Activated CD8-positive, alpha-beta memory T cell treated with anti-CD3 and anti-CD28 coated beads for 1 hour (primary cell): ENCODE measurements around the gene NKG7.
"Not testable (repeated sequence)": the region's sequence is repeated elsewhere in the genome, so short reads cannot be mapped to it uniquely, and the experiment has no call there.

ENCODE experiments used
- DNase-seq, 2 donors: peaks; one replicate each; pipeline ENCODE4 v3.0.0-alpha.2; 2020; ENCODE audit warnings: low read depth in 1 of 2; ENCODE audit errors: extremely low read depth in 1 of 2

The NKG7 gene

GRCh38 chr19:51372649-51373504 is at the start of gene NKG7:
NKG7 (minus strand) TSS chr19:51372654; CDS start chr19:51372535, 119 bp downstream.
- peak; percentile 55 to 63 for DNase-seq

GRCh38 chr19:51422053-51422448 is 49.6 kb upstream of the NKG7 start:
- DNase-seq = peak; percentile 37 to 83

GRCh38 chr19:51421229-51422052 is 49.0 kb upstream of the NKG7 start:
- DNase-seq = no peak

GRCh38 chr19:51420511-51420910 is 48.1 kb upstream of the NKG7 start:
- not testable (repeated sequence) for DNase-seq

GRCh38 chr19:51418707-51419106 is 46.3 kb upstream of the NKG7 start:
- DNase-seq = no peak

GRCh38 chr19:51417810-51418157 is 45.3 kb upstream of the NKG7 start:
- no peak for DNase-seq

GRCh38 chr19:51417107-51417809 is 44.8 kb upstream of the NKG7 start, which contains the start of gene SIGLEC10:
SIGLEC10 (minus strand) TSS chr19:51417642; CDS start chr19:51417581, 61 bp downstream.
- no peak for DNase-seq

GRCh38 chr19:51416422-51416821 is 44.0 kb upstream of the NKG7 start:
- not testable (repeated sequence) for DNase-seq

GRCh38 chr19:51415187-51415586 is 42.7 kb upstream of the NKG7 start:
- no peak for DNase-seq

GRCh38 chr19:51410950-51411748 is 38.7 kb upstream of the NKG7 start:
- DNase-seq = no peak

- no peak for DNase-seq
Observed at GRCh38 chr19:51407511-51408131, 35.2 kb upstream of the NKG7 start.

GRCh38 chr19:51402117-51402516 is 29.7 kb upstream of the NKG7 start:
- no peak for DNase-seq

GRCh38 chr19:51399936-51400335 is 27.5 kb upstream of the NKG7 start:
- not testable (repeated sequence) for DNase-seq

- DNase-seq = no peak
Observed at GRCh38 chr19:51399231-51399630, 26.8 kb upstream of the NKG7 start.

GRCh38 chr19:51398096-51398704 is 25.7 kb upstream of the NKG7 start:
- no peak for DNase-seq

- DNase-seq = not testable (repeated sequence)
Observed at GRCh38 chr19:51397453-51397852, 25.0 kb upstream of the NKG7 start.

GRCh38 chr19:51396175-51396574 is 23.7 kb upstream of the NKG7 start:
- DNase-seq = no peak

- DNase-seq = peak; percentile 66 to 70
Observed at GRCh38 chr19:51394050-51394836, 21.8 kb upstream of the NKG7 start.

GRCh38 chr19:51392701-51393100 is 20.2 kb upstream of the NKG7 start:
- no peak for DNase-seq
